Measurements from ENCODE around the gene OR52H1.

DNA sequence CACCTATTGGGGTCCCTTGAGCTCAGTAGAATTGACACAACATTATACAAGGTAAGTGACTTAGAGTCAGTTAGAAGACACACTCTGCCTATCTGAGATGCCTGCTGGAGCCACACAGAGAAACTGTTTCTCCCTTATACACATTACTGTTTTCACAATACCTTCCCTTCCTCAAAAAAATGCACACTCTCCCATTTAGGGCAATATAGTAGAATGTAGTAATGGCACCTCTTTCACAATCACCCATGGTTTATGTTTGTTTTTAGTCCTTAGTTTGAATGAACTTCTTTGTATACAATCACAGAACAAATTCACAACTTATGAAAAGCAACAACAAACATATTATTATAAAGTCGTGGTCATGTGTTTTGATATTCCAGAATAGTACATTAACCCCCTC, 14.3 kb downstream of the OR52H1 start:
- TF ChIP-seq, protein P1, sequence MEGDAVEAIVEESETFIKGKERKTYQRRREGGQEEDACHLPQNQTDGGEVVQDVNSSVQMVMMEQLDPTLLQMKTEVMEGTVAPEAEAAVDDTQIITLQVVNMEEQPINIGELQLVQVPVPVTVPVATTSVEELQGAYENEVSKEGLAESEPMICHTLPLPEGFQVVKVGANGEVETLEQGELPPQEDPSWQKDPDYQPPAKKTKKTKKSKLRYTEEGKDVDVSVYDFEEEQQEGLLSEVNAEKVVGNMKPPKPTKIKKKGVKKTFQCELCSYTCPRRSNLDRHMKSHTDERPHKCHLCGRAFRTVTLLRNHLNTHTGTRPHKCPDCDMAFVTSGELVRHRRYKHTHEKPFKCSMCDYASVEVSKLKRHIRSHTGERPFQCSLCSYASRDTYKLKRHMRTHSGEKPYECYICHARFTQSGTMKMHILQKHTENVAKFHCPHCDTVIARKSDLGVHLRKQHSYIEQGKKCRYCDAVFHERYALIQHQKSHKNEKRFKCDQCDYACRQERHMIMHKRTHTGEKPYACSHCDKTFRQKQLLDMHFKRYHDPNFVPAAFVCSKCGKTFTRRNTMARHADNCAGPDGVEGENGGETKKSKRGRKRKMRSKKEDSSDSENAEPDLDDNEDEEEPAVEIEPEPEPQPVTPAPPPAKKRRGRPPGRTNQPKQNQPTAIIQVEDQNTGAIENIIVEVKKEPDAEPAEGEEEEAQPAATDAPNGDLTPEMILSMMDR (IDR thresholded peaks at IDR 0.05) = no peak
- no peak for TF ChIP-seq POLR2AphosphoS5 (IDR thresholded peaks at IDR 0.05; ENCODE audit: insufficient read depth in 1 of 2, low read depth in 1 of 2)
- TF ChIP-seq POLR2A (IDR thresholded peaks at IDR 0.05) = no peak
